HEK293T (cell line): ENCODE measurements around the gene SLC2A14.

Experiments used
- ARNT ChIP-seq: fragments of 450-650 bp; IDR thresholded peaks from 2 replicates; pipeline ENCODE4 v1.6.1; 2017; ENCODE audit warnings: mild to moderate bottlenecking
- LEF1 ChIP-seq: fragments of 450-650 bp; IDR thresholded peaks from 2 replicates; pipeline ENCODE4 v1.6.1; 2017; ENCODE audit warnings: mild to moderate bottlenecking, borderline replicate concordance
- NFRKB ChIP-seq: fragments of 450-650 bp; IDR thresholded peaks from 2 replicates; pipeline ENCODE4 v1.6.1; 2016; ENCODE audit warnings: mild to moderate bottlenecking, moderate library complexity
- ZNF384 ChIP-seq: fragments of 450-650 bp; IDR thresholded peaks from 2 replicates; pipeline ENCODE4 v1.6.1; 2016

DNA sequence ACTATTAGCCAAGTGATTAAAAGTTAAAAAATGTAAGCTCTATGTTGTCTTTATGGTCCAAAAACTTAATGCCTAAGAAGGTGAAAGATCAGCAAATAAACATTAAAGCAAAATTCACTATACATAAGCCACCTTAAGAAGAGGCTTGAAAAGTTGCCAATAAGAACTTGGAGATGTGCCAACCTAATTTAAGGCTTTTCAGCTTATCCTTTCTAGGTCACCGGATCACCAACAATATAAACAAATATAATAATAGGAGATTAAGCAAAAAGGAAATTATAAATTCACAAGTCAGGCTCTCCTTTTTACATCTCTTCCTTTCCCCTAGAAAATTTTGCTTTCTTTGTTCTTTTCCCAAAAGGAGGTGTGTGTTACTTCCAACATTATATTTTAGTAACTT is 32.4 kb upstream of the SLC2A14 start:
- TF ChIP-seq ZNF384, result no peak
- no peak for TF ChIP-seq LEF1
- no peak for TF ChIP-seq NFRKB
- TF ChIP-seq ARNT, result no peak
